ENCODE data around the gene SLC27A1.
"Not testable (repeated sequence)": the region's sequence is repeated elsewhere in the genome, so short reads cannot be mapped to it uniquely, and the experiment has no call there.

SLC27A1 gene

GRCh38 chr19:17457616-17458015, 12.7 kb upstream of the SLC27A1 start:
- no peak for DNase-seq (ENCODE audit: low read depth)

GRCh38 chr19:17458970-17459369, 11.4 kb upstream of the SLC27A1 start:
- no peak for DNase-seq (ENCODE audit: low read depth)

DNA sequence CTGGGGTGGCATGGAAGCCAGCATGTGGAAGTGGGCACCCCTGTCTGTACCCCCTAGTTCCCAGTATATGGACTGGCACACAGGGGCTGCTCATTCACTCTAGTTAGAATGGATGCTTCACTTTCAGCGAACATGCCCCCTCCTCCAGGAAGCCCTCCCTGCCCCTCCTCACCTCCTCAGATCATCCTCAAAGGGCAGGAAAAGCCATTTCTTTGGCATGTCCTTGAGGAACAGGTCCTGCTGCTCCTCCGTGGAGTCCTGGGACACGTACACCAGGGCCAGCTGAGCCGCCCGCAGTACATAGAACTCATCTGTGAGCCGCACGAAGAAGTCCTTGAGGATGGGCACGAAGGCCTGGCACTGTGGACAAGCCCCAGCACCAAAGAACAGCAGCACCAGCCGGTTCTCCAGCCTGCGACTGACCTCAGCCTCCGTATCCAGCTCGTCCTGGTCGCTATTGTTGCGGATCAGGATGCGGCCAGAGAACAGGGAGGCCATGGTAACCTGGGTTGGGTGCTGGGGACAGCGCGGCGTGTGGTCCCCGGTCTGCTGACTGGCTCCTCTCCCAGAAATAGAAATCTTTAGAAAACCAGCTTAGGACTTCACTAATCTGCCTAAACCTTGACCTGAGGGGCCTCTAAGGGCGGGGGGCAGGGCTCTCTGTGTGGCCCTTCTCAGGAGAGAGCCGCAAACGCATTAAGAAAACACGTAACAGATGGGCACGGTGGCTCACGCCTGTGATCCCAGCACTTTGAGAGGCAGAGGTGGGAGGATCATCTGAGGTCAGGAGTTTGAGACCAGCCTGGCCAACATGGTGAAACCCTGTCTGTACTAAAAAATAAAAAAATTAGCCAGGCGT, 9.7 kb upstream of the SLC27A1 start, which contains the start of gene NXNL1:
Gene NXNL1, minus strand, starts transcription at position 555 of the 859 bp plus-strand sequence. Its CDS starts 57 bp downstream, at position 498.
- DNase-seq (ENCODE audit: low read depth) = no peak

DNA sequence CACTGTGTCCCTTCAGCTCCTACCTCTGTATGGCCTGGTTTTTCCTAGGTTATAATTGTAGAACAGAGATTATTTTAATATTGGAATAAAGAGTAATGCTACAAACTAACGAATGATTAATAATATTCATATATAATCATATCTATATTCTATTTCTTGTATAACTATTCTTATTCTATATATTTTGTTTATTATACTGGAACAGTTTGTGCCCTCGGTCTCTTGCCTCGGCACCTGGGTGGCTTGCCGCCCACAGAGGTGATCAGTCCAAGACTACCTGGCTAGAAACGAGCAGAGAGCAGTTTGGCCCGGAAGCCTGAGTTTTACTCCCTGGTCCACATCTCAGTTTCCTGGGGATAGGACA, 3.9 kb upstream of the SLC27A1 start:
- DNase-seq (ENCODE audit: low read depth) = no peak

DNA sequence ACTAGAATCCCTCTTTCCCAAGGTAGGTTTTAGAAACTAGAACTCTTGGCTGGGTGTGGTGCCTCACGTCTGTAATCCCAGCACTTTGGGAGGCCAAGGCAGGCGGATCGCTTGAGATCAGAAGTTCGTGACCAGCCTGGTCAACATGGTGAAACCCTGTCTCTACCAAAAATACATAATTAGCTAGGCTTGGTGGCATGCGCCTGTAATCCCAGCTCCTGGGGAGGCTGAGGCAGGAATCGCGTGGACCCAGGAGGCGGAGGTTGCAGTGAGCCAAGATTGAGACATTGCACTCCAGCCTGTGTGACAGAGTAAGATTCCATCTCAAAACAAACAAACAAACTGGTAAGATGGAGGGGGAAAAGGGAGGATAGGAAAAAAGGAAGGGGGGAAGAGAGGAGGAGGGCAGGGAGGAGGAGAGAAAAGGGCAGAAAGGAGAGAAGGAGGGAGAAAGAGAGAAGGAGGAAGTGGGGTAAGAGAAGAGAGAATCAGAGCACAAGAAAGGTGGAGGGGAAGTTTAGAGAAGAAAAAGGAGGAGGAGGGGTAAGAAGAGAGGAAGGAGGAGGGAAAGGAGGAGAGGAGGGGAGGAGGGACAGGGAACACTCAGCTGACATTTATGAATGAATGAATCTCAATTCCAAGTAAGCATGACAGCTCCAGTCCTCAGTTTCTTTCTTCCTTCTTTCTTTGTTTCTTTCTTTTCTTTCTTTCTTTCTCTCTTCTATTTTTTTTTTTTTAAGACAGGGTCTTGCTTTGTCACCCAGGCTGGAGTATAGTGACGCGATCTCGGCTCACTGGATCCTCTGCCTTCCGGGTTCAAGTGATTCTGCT, 2.6 kb upstream of the SLC27A1 start:
- DNase-seq (ENCODE audit: low read depth) = no peak

- no peak for DNase-seq (ENCODE audit: low read depth)
These were observed 1.8 kb upstream of the SLC27A1 start for GRCh38 chr19:17468302-17469091.

DNA sequence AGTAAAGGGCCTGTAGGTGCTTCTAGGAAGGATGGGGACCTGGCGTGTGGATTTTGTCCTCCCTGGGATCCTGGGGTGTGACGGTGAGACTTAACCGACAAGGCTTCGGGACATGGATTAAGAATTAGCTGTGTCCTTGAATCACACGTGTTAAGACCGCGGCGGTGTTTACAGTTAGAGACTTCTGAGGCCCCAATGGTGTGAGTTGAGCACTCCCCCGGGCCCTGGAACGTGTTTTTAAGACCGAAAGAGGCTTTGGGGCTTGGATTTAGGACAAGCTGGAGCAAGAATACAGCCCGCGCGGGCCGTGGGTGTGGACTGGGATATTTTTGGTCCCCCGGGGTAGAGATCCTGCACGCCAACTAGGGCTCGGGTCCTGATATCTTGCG, 1.2 kb upstream of the SLC27A1 start:
- no peak for DNase-seq (ENCODE audit: low read depth)

GRCh38 chr19:17469481-17470067, 750 bp upstream of the SLC27A1 start:
- DNase-seq (ENCODE audit: low read depth) = peak; percentile 86

GRCh38 chr19:17471410-17472125, 1.2 kb downstream of the SLC27A1 start:
- no peak for DNase-seq (ENCODE audit: low read depth)

DNA sequence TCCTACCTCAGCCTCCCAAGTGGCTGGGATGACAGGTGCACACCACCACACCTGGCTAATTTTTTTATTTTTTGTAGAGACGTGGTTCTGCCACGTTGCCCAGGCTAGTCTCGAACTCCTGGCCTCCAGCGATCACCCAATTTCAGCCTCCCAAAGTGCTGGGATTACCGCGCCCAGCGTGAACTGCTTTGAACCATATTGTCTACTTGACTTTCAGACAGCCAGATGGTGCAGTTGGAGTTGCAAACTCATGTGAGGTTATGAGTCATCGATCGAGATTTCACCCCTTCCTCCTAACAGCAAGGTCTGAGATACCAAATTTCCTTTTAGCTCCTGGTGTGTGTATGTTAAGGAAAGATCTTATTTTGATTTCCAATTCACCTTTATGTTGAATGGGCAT, 2.7 kb downstream of the SLC27A1 start:
- DNase-seq (ENCODE audit: low read depth) = no peak

DNA sequence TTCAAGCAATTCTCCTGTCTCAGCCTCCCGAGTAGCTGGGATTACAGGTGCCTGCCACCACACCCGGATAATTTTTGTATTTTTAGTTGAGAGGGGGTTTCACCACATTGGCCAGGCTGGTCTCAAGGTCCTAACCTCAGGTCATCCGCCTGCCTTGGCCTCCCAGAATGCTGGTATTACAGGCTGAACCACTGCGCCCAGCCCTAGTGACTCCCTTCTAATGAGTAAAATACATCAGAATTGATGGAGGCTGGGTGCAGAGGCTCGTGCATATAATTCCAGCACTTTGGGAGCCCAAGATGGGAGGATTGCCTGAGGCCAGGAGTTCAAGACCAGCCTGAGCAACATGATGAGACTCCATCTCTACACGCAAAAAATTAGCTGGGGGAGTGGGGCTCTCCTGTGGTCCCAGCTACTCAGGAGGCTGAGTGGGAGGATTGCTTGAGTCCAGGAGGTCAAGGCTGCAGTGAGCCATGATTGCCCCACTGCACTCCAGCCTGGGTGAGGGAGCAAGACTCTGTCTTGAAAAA, 4.8 kb downstream of the SLC27A1 start:
- DNase-seq (ENCODE audit: low read depth) = not testable (repeated sequence)

DNA sequence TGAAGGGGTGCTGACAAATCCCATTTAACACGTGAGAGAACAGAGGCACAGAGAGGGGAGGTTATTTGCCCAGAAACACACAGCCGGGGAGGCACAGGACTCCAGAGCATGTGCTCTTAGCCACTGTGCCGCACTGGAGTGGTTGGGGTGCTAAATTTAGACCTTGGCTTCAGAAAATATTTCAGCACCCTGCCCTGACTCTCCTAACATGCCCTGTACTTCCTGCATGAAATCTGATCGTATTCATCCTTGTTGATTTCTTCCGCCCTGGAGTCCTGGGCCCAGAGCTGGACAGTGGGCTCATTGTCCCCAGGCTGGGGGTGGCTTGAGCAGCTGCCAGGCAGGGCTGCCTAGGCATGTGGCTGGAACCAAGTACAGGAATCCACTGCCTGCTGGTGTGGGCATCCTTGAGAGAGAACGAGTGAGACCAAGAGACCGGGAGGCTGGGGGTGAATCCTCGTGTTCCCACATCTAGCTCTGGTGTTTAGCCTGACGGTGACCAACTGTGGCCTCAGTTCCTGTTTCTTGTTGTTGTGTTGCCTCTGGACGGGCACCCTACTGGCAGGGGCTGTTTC, 5.3 kb downstream of the SLC27A1 start:
- DNase-seq (ENCODE audit: low read depth) = no peak

GRCh38 chr19:17479325-17479791, 9.0 kb downstream of the SLC27A1 start:
- DNase-seq (ENCODE audit: low read depth) = no peak

- DNase-seq (ENCODE audit: low read depth) = no peak
These were observed 11.7 kb downstream of the SLC27A1 start for GRCh38 chr19:17481986-17482385.

DNA sequence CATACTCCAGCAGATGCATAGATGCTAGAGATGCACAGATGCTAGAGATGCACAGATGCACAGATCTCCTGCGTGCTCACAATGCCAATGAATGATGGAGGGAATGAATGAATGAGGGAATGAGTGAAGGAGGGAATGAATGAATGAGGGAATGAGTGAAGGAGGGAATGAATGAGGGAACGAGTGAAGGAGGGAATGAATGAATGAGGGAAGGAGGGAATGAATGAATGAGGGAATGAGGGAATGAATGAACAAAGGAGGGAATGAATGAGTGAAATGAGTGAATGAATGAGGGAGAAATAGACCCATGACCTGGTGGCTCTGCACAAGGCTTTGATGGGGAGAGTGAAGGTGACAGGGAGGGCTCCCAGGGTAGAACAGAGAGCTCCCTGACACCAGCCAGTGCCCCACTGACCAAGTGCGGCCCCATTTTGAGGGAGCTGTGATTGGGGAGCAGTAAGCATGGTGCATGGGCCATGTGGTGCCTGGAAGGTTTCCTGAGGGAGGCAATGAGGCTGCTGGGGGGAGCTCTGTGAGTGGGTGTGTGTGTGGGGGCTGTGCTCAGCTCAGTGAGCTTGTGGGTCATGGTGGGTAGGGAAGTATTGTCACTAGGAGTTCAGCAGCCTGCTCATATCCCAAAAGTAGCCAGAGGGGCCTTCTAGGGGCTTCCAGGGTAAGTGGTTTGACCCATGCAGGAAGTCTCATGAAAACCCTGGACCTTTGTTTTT, 12.7 kb downstream of the SLC27A1 start:
- no peak for DNase-seq (ENCODE audit: low read depth)

DNA sequence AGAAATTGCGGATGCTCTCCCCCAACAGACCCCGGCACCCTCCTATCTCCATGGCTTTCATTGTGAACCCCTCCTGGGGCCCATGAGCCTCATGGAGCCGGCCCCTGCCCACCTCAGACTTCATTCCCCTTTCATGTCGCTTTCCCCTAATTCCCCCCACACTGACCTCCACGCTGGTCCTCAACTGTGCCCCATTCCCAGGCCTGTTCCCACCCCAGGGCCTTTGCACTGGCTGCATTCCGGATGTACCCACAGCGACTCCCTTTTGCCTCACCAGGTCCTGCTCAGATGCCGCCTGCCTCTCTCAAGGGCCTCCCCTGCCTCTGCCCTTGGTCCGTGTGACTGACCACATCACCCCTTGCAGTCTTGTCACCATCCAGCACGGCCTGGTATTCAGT, 13.3 kb downstream of the SLC27A1 start:
- no peak for DNase-seq (ENCODE audit: low read depth)

DNA sequence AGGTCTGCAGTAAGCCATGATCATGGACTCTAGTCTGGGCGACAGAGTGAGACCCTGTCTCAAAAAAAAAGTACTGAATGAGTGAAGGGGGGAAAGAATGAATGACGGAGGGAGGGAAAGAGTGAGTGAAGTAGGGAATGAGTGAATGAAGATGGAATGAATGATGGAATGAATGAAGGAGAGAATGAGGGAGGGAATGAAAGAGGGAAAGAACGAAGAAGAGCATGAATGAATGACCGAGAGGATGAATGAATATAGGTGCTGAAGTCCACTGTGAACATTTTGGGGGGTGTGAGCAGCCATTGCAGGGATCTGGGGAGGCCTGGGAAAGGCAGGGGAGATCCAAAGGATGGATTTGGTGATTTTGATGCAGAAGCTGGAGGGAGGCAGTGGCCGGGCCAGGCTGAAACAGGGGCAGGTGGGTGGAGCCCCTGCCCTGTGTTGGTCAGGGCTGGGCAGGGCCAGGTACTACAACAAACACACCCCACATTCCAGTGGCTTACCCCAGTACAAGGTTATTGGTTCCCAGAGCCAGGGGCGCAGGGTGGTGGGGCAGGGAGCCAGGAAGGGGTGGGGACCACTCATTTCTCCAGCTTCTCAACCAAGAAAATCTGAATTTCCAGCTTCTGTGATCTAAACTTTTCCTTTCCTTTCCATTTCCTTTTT, 14.3 kb downstream of the SLC27A1 start:
- no peak for DNase-seq (ENCODE audit: low read depth)

DNA sequence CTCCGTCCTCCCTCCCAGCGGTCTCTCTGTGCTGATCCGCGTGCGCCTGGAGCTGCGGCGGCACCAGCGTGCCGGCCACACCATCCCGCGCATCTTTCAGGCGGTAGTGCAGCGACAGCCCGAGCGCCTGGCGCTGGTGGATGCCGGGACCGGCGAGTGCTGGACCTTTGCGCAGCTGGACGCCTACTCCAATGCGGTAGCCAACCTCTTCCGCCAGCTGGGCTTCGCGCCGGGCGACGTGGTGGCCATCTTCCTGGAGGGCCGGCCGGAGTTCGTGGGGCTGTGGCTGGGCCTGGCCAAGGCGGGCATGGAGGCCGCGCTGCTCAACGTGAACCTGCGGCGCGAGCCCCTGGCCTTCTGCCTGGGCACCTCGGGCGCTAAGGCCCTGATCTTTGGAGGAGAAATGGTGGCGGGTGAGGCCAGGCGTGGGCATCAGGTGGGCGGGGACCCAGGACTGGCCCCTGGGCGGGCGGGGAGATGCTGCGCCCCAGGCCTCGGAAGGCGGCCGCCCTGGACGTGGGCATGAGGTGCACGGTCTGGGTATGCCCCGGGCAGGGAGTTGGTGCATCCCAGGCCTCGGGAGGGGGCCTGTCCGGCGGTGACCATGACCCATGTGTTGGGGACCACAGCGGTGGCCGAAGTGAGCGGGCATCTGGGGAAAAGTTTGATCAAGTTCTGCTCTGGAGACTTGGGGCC, 16.4 kb downstream of the SLC27A1 start:
- no peak for DNase-seq (ENCODE audit: low read depth)
